ENCODE data around the gene ANO2. TPM values are rescaled to one million over a fixed set of nuclear protein-coding genes. Genes with fewer than 3 reads are reported as not detected.

Gene ANO2
- total RNA-seq, 1 donor from 2014 or later: 2.6 TPM

GRCh38 chr12:5567016-5567725 lies 377.9 kb downstream of the ANO2 start:
- H3K27me3 Mint-ChIP-seq: peaks cover 61% of the 10 kb centered on the region
- no peaks in the 10 kb centered on the region for H3K9me3 Mint-ChIP-seq
- DNase-seq (ENCODE audit: extremely low spot score, unreplicated experiment): no peak
- H3K4me3 Mint-ChIP-seq: peak overlapping the region; percentile 18
- no peak for TF ChIP-seq CTCF (conservative IDR thresholded peaks at IDR 0.05)
- H3K36me3 Mint-ChIP-seq: no peaks in the 10 kb centered on the region
- H3K27ac Mint-ChIP-seq: no peak overlapping the region
- peaks cover 17% of the 10 kb centered on the region for H3K4me1 Mint-ChIP-seq (ENCODE audit: unreplicated experiment)

DNA sequence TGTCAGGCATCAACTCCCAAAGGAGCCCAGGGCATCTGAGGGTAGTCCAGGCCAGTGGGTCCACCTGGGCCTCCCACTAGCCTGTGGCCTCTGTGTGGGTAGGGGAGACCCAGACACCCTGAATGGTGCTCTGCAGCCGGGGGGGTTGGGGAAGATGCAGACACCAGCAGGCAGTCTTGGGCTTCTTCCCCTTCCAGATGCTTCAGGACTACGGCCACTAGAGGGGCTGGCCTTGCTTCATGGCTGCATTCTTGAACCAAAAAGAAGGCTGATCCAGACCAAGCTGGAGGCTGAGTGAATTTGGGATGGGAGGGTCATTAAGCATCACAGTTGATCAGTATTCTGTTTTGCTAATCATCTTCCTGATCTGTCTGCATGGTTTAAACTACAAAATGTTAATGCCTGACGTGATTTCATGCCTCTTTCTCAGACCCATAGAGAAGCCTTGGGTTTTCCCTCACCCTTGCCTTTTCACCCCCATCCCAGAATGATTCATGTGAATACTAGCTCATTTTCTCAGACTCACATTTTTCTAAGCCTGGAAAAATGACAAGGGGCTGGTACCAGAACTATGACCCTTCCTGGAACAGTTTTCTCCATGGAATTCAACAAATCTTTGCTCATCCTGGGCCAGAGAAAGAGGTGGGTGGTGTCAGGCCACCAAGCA lies 379.0 kb downstream of the ANO2 start:
- DNase-seq (ENCODE audit: extremely low spot score, unreplicated experiment): no peak
- no peak for TF ChIP-seq CTCF (conservative IDR thresholded peaks at IDR 0.05)
- peaks cover 52% of the 10 kb centered on the region for H3K27me3 Mint-ChIP-seq
- peaks cover 17% of the 10 kb centered on the region for H3K4me1 Mint-ChIP-seq (ENCODE audit: unreplicated experiment)
- no peak overlapping the region for H3K27ac Mint-ChIP-seq
- no peak overlapping the region for H3K4me3 Mint-ChIP-seq
- H3K36me3 Mint-ChIP-seq: no peaks in the 10 kb centered on the region
- H3K9me3 Mint-ChIP-seq: no peaks in the 10 kb centered on the region

- no peak for DNase-seq (ENCODE audit: extremely low spot score, unreplicated experiment)
- Mint-ChIP-seq H3K4me3 (no peak overlapping the region), H3K27ac (no peak overlapping the region), H3K36me3 (no peaks in the 10 kb centered on the region), H3K4me1 (ENCODE audit: unreplicated experiment) (peaks cover 20% of the 10 kb centered on the region), H3K9me3 (no peaks in the 10 kb centered on the region), H3K27me3 (peaks cover 41% of the 10 kb centered on the region)
- no peak for TF ChIP-seq CTCF (conservative IDR thresholded peaks at IDR 0.05)
These were observed 382.5 kb downstream of the ANO2 start for GRCh38 chr12:5562581-5562980.

- Mint-ChIP-seq H3K27me3 (peaks cover 34% of the 10 kb centered on the region), H3K4me1 (ENCODE audit: unreplicated experiment) (peaks cover 13% of the 10 kb centered on the region), H3K4me3 (no peak overlapping the region), H3K36me3 (no peaks in the 10 kb centered on the region), H3K27ac (no peak overlapping the region), H3K9me3 (no peaks in the 10 kb centered on the region)
- DNase-seq (ENCODE audit: extremely low spot score, unreplicated experiment): no peak
- TF ChIP-seq CTCF (conservative IDR thresholded peaks at IDR 0.05): no peak
These were observed 383.2 kb downstream of the ANO2 start for GRCh38 chr12:5561846-5562245.

DNA sequence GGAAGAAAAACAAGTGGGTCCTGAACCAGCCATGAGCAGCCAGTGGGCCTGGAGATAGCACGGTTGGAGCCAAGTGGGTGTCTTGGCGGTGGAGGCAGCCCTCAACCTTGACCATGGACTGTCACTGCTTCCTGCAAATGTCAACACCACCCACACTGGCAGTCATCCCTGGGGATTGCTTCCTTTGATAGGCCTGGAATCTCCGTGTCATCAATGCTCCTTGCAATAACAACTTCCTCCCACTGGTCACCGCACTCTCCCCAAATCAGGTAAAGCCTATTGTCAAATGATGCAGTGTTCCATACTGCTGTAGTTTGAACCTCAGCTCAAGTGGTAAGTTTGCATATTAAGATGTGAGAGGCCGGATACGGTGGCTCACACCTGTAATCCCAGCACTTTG lies 384.0 kb downstream of the ANO2 start:
- H3K9me3 Mint-ChIP-seq: peaks cover 5% of the 10 kb centered on the region
- no peak overlapping the region for H3K27ac Mint-ChIP-seq
- H3K27me3 Mint-ChIP-seq: peaks cover 31% of the 10 kb centered on the region
- DNase-seq (ENCODE audit: extremely low spot score, unreplicated experiment): no peak
- no peak for TF ChIP-seq CTCF (conservative IDR thresholded peaks at IDR 0.05)
- H3K4me1 Mint-ChIP-seq (ENCODE audit: unreplicated experiment): peaks cover 5% of the 10 kb centered on the region
- H3K4me3 Mint-ChIP-seq: no peak overlapping the region
- peaks cover 7% of the 10 kb centered on the region for H3K36me3 Mint-ChIP-seq

Data from type B pancreatic cell (in vitro differentiated cells).